ENCODE data around the gene PRR20G. TPM values are rescaled to one million over a fixed set of nuclear protein-coding genes. Genes with fewer than 3 reads are reported as not detected.

PRR20G gene
- total and polyA plus RNA-seq, 10 of the 15 experiments (the other 5 are each of a cell fraction or from before 2014, with no cell fraction given), result not detected

DNA sequence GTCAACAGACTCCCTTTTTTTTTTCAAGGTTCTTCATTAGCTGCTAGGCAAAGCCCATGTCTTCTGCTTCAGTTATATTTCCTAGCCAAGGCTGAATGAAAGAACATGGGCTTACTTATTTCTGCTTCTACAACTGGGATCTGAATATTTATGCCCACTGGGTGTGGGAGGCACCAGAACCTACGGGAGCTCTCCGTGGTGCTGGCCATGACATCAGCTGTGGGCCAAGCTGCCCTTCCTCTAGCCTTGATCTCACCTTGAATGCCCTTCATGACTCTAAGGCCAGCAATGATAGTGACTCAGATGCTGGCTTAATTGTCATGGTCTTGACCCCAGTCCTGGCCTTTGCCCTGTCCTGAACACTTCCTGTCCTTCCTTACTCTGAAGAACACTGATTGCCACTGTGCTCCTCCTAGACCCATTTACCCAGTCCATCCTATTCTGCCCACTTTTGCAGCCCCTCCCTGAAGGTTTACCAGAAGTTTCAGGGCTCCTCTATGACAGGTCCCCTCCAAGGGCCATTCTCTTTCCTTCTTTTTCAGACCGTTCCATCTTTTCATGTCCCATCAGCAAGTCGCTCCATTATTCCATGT is 32.8 kb upstream of the PRR20G start:
- DNase-seq (ENCODE audit: low read depth, low spot score), result no peak
- Histone ChIP-seq H3K27ac (ENCODE audit: control insufficient read depth, insufficient read depth) (no peak overlapping the region), H3K36me3 (ENCODE audit: control insufficient read depth in 2 of 2, insufficient read depth in 2 of 2, low read length in 1 of 2) (no peaks in the 10 kb centered on the region), H3K4me3 (no peak overlapping the region), H2AFZ (ENCODE audit: control insufficient read depth, low read depth, low read length) (no peak overlapping the region), H3K79me2 (ENCODE audit: control insufficient read depth, insufficient read depth, low read length) (no peaks in the 10 kb centered on the region), H4K20me1 (ENCODE audit: control insufficient read depth, insufficient read depth) (no peaks in the 10 kb centered on the region), H3K4me2 (ENCODE audit: control insufficient read depth, insufficient read depth) (no peak overlapping the region), H3K9ac (ENCODE audit: control insufficient read depth, insufficient read depth, low read length) (no peak overlapping the region), H3K9me3 (replicated peaks; ENCODE audit: control insufficient read depth, insufficient read depth, low read length) (no peaks in the 10 kb centered on the region), H3K27me3 (replicated peaks in 1 of 2; ENCODE audit: control insufficient read depth in 2 of 2, insufficient read depth in 2 of 2, low read length in 1 of 2) (no peaks in the 10 kb centered on the region), H3K4me1 (ENCODE audit: control insufficient read depth, insufficient read depth, low read length) (no peaks in the 10 kb centered on the region)
- no peak for FAIRE-seq
- TF ChIP-seq TCF7 (IDR thresholded peaks at IDR 0.05; ENCODE audit: borderline replicate concordance), result no peak
- TF ChIP-seq, protein P1, sequence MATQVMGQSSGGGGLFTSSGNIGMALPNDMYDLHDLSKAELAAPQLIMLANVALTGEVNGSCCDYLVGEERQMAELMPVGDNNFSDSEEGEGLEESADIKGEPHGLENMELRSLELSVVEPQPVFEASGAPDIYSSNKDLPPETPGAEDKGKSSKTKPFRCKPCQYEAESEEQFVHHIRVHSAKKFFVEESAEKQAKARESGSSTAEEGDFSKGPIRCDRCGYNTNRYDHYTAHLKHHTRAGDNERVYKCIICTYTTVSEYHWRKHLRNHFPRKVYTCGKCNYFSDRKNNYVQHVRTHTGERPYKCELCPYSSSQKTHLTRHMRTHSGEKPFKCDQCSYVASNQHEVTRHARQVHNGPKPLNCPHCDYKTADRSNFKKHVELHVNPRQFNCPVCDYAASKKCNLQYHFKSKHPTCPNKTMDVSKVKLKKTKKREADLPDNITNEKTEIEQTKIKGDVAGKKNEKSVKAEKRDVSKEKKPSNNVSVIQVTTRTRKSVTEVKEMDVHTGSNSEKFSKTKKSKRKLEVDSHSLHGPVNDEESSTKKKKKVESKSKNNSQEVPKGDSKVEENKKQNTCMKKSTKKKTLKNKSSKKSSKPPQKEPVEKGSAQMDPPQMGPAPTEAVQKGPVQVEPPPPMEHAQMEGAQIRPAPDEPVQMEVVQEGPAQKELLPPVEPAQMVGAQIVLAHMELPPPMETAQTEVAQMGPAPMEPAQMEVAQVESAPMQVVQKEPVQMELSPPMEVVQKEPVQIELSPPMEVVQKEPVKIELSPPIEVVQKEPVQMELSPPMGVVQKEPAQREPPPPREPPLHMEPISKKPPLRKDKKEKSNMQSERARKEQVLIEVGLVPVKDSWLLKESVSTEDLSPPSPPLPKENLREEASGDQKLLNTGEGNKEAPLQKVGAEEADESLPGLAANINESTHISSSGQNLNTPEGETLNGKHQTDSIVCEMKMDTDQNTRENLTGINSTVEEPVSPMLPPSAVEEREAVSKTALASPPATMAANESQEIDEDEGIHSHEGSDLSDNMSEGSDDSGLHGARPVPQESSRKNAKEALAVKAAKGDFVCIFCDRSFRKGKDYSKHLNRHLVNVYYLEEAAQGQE (IDR thresholded peaks at IDR 0.05; ENCODE audit: low read depth, low read length), result peak; percentile 85
- POLR2A ChIA-PET, result interaction anchor here (0.6 kb wide), 1 partner anchor 1956 kb away, joined by 3 read pairs; no protein-coding TSS in a partner anchor
- SMC1A ChIA-PET (ENCODE audit: uncharacterized antibody, unreplicated experiment), result interaction anchor here (0.5 kb wide), 1 partner anchor 44 kb away, joined by 3 read pairs; no protein-coding TSS in a partner anchor
- RAD21 ChIA-PET (ENCODE audit: unreplicated experiment), result no interaction called here
- CTCF ChIA-PET, result no interaction called here
- no peak for ATAC-seq
- in situ Hi-C loops (cut with MboI) (no loop called here), intact Hi-C loops (cut with micrococcal nuclease; ENCODE audit: unreplicated experiment) (no loop called here)
- no TSS peak for BruUV-seq (replicated peaks)
- 30% methylated on average over 4 of the region's 4 CpGs for WGBS (ENCODE audit: insufficient coverage, insufficient replicate concordance, low lambda C conversion rate, missing lambda C conversion rate)

DNA sequence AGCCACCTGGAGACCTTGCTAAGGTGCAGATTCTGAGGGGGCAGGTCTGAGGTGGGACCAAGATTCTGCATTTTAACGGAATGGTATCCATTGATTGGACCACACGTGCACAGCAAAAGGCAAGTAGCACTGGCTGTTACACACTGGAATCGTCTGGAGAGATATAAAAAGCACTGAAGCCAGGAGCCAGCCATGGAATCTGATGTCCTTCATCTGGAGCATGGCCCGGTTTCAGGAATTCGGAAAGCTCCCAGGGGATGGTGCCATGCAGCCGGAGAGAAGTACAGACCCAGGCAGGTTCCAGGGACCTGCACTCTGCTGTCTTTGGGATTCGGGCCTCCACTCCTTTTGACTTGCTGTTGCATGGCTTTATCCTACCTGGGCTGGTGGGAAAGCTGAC is 28.8 kb upstream of the PRR20G start:
- Histone ChIP-seq H3K27me3 (replicated peaks in 1 of 2; ENCODE audit: control insufficient read depth in 2 of 2, insufficient read depth in 2 of 2, low read length in 1 of 2) (no peaks in the 10 kb centered on the region), H3K4me3 (no peak overlapping the region), H3K4me2 (ENCODE audit: control insufficient read depth, insufficient read depth) (no peak overlapping the region), H3K27ac (ENCODE audit: control insufficient read depth, insufficient read depth) (no peak overlapping the region), H3K9ac (ENCODE audit: control insufficient read depth, insufficient read depth, low read length) (no peak overlapping the region), H3K36me3 (ENCODE audit: control insufficient read depth in 2 of 2, insufficient read depth in 2 of 2, low read length in 1 of 2) (no peaks in the 10 kb centered on the region), H3K9me3 (replicated peaks; ENCODE audit: control insufficient read depth, insufficient read depth, low read length) (no peaks in the 10 kb centered on the region), H3K79me2 (ENCODE audit: control insufficient read depth, insufficient read depth, low read length) (no peaks in the 10 kb centered on the region), H3K4me1 (ENCODE audit: control insufficient read depth, insufficient read depth, low read length) (no peaks in the 10 kb centered on the region), H4K20me1 (ENCODE audit: control insufficient read depth, insufficient read depth) (no peaks in the 10 kb centered on the region), H2AFZ (ENCODE audit: control insufficient read depth, low read depth, low read length) (no peak overlapping the region)
- BruUV-seq (replicated peaks), result no TSS peak
- intact Hi-C loops (cut with micrococcal nuclease; ENCODE audit: unreplicated experiment), result no loop called here
- 11% methylated on average over 7 of the region's 7 CpGs for WGBS (ENCODE audit: insufficient coverage, insufficient replicate concordance, low lambda C conversion rate, missing lambda C conversion rate)
- ATAC-seq (no peak), FAIRE-seq (no peak), DNase-seq (ENCODE audit: low read depth, low spot score) (no peak)
- ChIA-PET CTCF (no interaction called here), POLR2A (no interaction called here), RAD21 (ENCODE audit: unreplicated experiment) (no interaction called here), SMC1A (ENCODE audit: uncharacterized antibody, unreplicated experiment) (interaction anchor here (1.0 kb wide), 1 partner anchor 9 kb away, joined by 4 read pairs; no protein-coding TSS in a partner anchor)
- TF ChIP-seq, protein P2, sequence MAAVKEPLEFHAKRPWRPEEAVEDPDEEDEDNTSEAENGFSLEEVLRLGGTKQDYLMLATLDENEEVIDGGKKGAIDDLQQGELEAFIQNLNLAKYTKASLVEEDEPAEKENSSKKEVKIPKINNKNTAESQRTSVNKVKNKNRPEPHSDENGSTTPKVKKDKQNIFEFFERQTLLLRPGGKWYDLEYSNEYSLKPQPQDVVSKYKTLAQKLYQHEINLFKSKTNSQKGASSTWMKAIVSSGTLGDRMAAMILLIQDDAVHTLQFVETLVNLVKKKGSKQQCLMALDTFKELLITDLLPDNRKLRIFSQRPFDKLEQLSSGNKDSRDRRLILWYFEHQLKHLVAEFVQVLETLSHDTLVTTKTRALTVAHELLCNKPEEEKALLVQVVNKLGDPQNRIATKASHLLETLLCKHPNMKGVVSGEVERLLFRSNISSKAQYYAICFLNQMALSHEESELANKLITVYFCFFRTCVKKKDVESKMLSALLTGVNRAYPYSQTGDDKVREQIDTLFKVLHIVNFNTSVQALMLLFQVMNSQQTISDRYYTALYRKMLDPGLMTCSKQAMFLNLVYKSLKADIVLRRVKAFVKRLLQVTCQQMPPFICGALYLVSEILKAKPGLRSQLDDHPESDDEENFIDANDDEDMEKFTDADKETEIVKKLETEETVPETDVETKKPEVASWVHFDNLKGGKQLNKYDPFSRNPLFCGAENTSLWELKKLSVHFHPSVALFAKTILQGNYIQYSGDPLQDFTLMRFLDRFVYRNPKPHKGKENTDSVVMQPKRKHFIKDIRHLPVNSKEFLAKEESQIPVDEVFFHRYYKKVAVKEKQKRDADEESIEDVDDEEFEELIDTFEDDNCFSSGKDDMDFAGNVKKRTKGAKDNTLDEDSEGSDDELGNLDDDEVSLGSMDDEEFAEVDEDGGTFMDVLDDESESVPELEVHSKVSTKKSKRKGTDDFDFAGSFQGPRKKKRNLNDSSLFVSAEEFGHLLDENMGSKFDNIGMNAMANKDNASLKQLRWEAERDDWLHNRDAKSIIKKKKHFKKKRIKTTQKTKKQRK (IDR thresholded peaks at IDR 0.05; ENCODE audit: low read depth, low read length), result no peak
- TF ChIP-seq ASH2L (IDR thresholded peaks at IDR 0.05; ENCODE audit: borderline replicate concordance, low read depth) (no peak), SRF (IDR thresholded peaks at IDR 0.05; ENCODE audit: low read depth in 2 of 2, low read length in 2 of 2) (no peak), STAT3 (IDR thresholded peaks at IDR 0.05; ENCODE audit: low read depth, low read length) (no peak), HDAC6 (IDR thresholded peaks at IDR 0.05; ENCODE audit: unreplicated experiment) (no peak), RUNX3 (IDR thresholded peaks at IDR 0.05; ENCODE audit: low read length) (no peak), NFXL1 (IDR thresholded peaks at IDR 0.05; ENCODE audit: borderline replicate concordance) (no peak)
- in situ Hi-C loops (cut with MboI), result no loop called here
